Left ventricle myocardium inferior (tissue), 1 donor: Measurements from ENCODE around the gene PATJ. TPM values are rescaled to one million over a fixed set of nuclear protein-coding genes. Genes with fewer than 3 reads are reported as not detected.
"Not testable (repeated sequence)": the region's sequence is repeated elsewhere in the genome, so short reads cannot be mapped to it uniquely, and the experiment has no call there.

ENCODE experiments used
- DNase-seq: peaks from one replicate; pipeline ENCODE4 v3.0.0-alpha.2; 2020
- H3K27ac ChIP-seq: fragments of 200-600 bp; replicated peaks from 2 replicates; pipeline ENCODE4 v1.8.0; 2021
- H3K27me3 ChIP-seq: fragments of 200-600 bp; 2 replicates; pipeline ENCODE4 v1.8.0; 2021; ENCODE audit warnings: low read depth
- H3K36me3 ChIP-seq: fragments of 200-600 bp; 2 replicates; pipeline ENCODE4 v1.8.0; 2021
- H3K4me1 ChIP-seq: fragments of 200-600 bp; 2 replicates; pipeline ENCODE4 v1.8.0; 2021
- H3K4me3 ChIP-seq: fragments of 200-600 bp; 2 replicates; pipeline ENCODE4 v1.8.0; 2021; ENCODE audit warnings: mild to moderate bottlenecking, moderate library complexity
- H3K9me3 ChIP-seq: fragments of 200-600 bp; replicated peaks from 2 replicates; pipeline ENCODE4 v1.8.0; 2021
- CTCF ChIP-seq: fragments of 200-600 bp; IDR thresholded peaks from 2 replicates; pipeline ENCODE4 v1.8.0; 2021; ENCODE audit warnings: antibody characterized with exemption, mild to moderate bottlenecking, borderline replicate concordance
- intact Hi-C: fragments of 100-400 bp; cut with micrococcal nuclease; formaldehyde crosslinking; loops from one replicate; pipeline ENCODE4 v1.11.0; 2022
- total RNA-seq: library from RNA; stranded (reverse); fragmentation: NEBNext Ultra II Directional; extraction: Animal tissue kit (Norgen Biotek cat#: 25700); gene quantifications from one replicate; pipeline ENCODE4 v1.2.1, GENCODE V29; 2021
- donor health status: DM: no; HTN: yes; CAD: no; lungs with severe emphysema.

PATJ gene
- total RNA-seq, 1 donor from 2014 or later: 166 TPM

- Histone ChIP-seq H3K9me3 (no peaks in the 10 kb centered on the region), H3K36me3 (peaks cover 34% of the 10 kb centered on the region), H3K4me3 (no peak overlapping the region), H3K27me3 (no peaks in the 10 kb centered on the region), H3K4me1 (peaks cover 15% of the 10 kb centered on the region), H3K27ac (no peak overlapping the region)
- DNase-seq: no peak
- TF ChIP-seq CTCF: no peak
- intact Hi-C loops: no loop called here
These were observed 30.3 kb upstream of the PATJ start for GRCh38 chr1:61711969-61712368.

- H3K27me3 ChIP-seq, H3K9me3 ChIP-seq, intact Hi-C loops, H3K27ac ChIP-seq, DNase-seq, H3K4me3 ChIP-seq: not testable (repeated sequence)
- Histone ChIP-seq H3K4me1 (peaks cover 39% of the 10 kb centered on the region), H3K36me3 (peaks cover 23% of the 10 kb centered on the region)
These were observed 23.1 kb upstream of the PATJ start for GRCh38 chr1:61718996-61719663.

GRCh38 chr1:61724506-61724812 lies 17.8 kb upstream of the PATJ start:
- Histone ChIP-seq H3K27ac (peak overlapping the region; percentile 90), H3K4me1 (peaks cover 36% of the 10 kb centered on the region), H3K27me3 (no peaks in the 10 kb centered on the region), H3K9me3 (no peaks in the 10 kb centered on the region), H3K4me3 (peak overlapping the region; percentile 94), H3K36me3 (peaks cover 14% of the 10 kb centered on the region)
- TF ChIP-seq CTCF: no peak
- no peak for DNase-seq
- intact Hi-C loops: no loop called here

- Histone ChIP-seq H3K36me3 (peaks cover 9% of the 10 kb centered on the region), H3K9me3 (no peaks in the 10 kb centered on the region), H3K27me3 (no peaks in the 10 kb centered on the region), H3K27ac (peak within 1 kb of the TSS; percentile 90), H3K4me1 (peaks cover 31% of the 10 kb centered on the region), H3K4me3 (peak within 1 kb of the TSS; percentile 94)
- intact Hi-C loops: no loop called here
- TF ChIP-seq CTCF: no peak
- peak; percentile 89 for DNase-seq
These were observed 17.2 kb upstream of the PATJ start, which contains the start of gene TM2D1 for GRCh38 chr1:61724813-61725694. TSS of gene TM2D1 (minus strand) at chr1:61725141. CDS start at chr1:61725120, 21 bp downstream.

GRCh38 chr1:61727544-61727943 lies 14.7 kb upstream of the PATJ start:
- intact Hi-C loops: no loop called here
- Histone ChIP-seq H3K36me3 (peaks cover 3% of the 10 kb centered on the region), H3K9me3 (no peaks in the 10 kb centered on the region), H3K4me1 (peaks cover 24% of the 10 kb centered on the region), H3K27ac (no peak overlapping the region), H3K27me3 (no peaks in the 10 kb centered on the region), H3K4me3 (no peak overlapping the region)
- TF ChIP-seq CTCF: no peak
- DNase-seq: no peak

- H3K27me3 ChIP-seq, H3K4me3 ChIP-seq, H3K27ac ChIP-seq, DNase-seq, H3K9me3 ChIP-seq, intact Hi-C loops, H3K4me1 ChIP-seq, H3K36me3 ChIP-seq: not testable (repeated sequence)
These were observed 11.6 kb upstream of the PATJ start for GRCh38 chr1:61730679-61731078.
